ENCODE results near the gene GRIK1. TPM values are rescaled to one million over a fixed set of nuclear protein-coding genes. Genes with fewer than 3 reads are reported as not detected.

GRIK1 gene
- total RNA-seq, 2 donors from 2014 or later, result 0.21 TPM; not detected in 1

DNA sequence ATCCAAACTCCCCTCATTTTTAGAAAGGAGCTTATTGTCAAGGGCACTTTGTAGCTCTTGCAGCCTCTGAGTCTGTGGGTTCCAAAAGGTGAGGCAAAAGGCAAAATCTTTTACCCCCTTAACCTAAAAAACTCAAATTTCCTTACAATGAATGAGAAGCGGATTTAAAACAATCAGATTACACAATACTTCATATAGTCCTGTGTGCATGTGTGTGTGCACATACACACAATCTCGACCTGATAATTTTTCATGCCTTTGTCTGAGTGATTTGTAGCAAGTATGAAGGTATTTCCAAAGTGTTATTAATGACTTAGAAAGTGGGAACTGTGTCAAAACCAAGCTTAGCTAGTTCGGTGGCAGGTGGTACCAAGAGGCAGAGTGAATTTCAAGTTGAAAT lies 42.9 kb downstream of the GRIK1 start:
- Histone ChIP-seq H3K4me3 (no peak overlapping the region), H3K9me3 (no peaks in the 10 kb centered on the region), H3K27ac (no peak overlapping the region), H3K27me3 (replicated peaks; ENCODE audit: insufficient read depth) (no peaks in the 10 kb centered on the region), H3K36me3 (no peaks in the 10 kb centered on the region), H3K4me1 (ENCODE audit: control insufficient read depth in 1 of 2, low read depth in 2 of 2) (no peaks in the 10 kb centered on the region)
- TF ChIP-seq, protein P1, sequence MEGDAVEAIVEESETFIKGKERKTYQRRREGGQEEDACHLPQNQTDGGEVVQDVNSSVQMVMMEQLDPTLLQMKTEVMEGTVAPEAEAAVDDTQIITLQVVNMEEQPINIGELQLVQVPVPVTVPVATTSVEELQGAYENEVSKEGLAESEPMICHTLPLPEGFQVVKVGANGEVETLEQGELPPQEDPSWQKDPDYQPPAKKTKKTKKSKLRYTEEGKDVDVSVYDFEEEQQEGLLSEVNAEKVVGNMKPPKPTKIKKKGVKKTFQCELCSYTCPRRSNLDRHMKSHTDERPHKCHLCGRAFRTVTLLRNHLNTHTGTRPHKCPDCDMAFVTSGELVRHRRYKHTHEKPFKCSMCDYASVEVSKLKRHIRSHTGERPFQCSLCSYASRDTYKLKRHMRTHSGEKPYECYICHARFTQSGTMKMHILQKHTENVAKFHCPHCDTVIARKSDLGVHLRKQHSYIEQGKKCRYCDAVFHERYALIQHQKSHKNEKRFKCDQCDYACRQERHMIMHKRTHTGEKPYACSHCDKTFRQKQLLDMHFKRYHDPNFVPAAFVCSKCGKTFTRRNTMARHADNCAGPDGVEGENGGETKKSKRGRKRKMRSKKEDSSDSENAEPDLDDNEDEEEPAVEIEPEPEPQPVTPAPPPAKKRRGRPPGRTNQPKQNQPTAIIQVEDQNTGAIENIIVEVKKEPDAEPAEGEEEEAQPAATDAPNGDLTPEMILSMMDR (IDR thresholded peaks at IDR 0.05), result no peak
- no peak for ATAC-seq (ENCODE audit: insufficient number of reproducible peaks, low FRiP score, low read depth)
- DNase-seq (ENCODE audit: low spot score), result no peak

DNA sequence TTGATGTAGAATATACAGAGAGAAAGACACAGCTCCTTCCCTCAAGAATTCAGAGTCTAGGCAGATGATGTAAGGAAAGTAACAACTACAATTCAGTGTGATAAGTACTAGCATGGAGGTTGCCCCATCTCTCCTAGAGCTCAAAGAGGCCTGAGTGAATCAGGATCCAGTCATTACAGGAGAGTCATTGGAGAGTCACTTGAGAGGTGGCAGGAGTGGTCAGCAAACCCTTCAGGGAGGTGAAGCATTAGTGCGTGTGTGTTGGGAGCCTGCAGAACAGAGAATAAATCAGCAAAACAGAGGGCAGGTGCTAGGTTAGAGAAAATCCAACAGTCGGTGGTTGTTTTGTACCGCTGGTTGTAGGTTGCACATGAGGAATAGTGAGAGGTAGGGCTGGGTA lies 46.1 kb downstream of the GRIK1 start:
- Histone ChIP-seq H3K9me3 (no peaks in the 10 kb centered on the region), H3K27me3 (replicated peaks; ENCODE audit: insufficient read depth) (no peaks in the 10 kb centered on the region), H3K27ac (no peak overlapping the region), H3K4me1 (ENCODE audit: control insufficient read depth in 1 of 2, low read depth in 2 of 2) (no peaks in the 10 kb centered on the region), H3K36me3 (no peaks in the 10 kb centered on the region), H3K4me3 (no peak overlapping the region)
- TF ChIP-seq, protein P1 (IDR thresholded peaks at IDR 0.05), result no peak
- no peak for DNase-seq (ENCODE audit: low spot score)
- no peak for ATAC-seq (ENCODE audit: insufficient number of reproducible peaks, low FRiP score, low read depth)

DNA sequence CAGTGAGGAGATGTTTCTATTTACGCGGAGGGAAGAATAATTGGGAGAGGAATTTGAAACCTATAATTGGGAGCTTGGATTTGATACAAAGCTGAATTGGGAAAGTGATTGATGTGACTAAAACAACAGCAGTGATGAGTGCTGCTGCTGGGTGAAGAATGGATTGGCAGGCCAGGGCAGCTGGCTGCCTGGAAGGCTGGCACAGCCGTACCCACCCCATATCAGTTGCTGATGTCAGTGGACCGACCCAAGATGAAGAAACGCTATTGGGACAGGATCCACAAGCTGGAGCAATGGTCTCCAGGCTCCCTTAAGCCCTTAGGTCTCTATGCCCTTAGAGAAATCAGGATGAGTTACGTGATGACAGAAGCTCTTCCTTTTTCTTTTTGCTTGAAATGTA lies 47.4 kb downstream of the GRIK1 start:
- no peaks in the 10 kb centered on the region for H3K9me3 ChIP-seq
- H3K27ac ChIP-seq, result no peak overlapping the region
- no peaks in the 10 kb centered on the region for H3K27me3 ChIP-seq (replicated peaks; ENCODE audit: insufficient read depth)
- TF ChIP-seq, protein P1 (IDR thresholded peaks at IDR 0.05), result no peak
- no peak for ATAC-seq (ENCODE audit: insufficient number of reproducible peaks, low FRiP score, low read depth)
- no peak for DNase-seq (ENCODE audit: low spot score)
- no peaks in the 10 kb centered on the region for H3K4me1 ChIP-seq (ENCODE audit: control insufficient read depth in 1 of 2, low read depth in 2 of 2)
- H3K36me3 ChIP-seq, result no peaks in the 10 kb centered on the region
- no peak overlapping the region for H3K4me3 ChIP-seq

DNA sequence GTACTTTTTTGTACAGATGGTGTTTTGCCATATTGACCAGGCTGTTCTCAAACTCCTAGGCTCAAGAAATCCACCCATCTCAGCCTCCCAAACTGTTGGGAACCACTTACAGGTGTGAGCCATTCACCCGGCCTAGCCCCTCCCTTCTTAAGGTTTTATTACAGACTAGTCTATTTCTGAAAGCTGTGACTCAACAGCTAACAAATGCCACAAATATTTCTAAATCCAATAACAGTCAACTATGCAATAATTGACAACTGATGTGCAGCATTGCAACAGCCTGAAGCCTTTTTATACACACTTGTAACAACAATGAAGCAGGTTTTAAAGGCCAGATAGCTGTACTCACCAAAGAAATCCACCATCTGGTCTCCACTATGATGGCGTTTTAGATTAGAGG lies 51.4 kb downstream of the GRIK1 start:
- no peaks in the 10 kb centered on the region for H3K27me3 ChIP-seq (replicated peaks; ENCODE audit: insufficient read depth)
- no peak overlapping the region for H3K27ac ChIP-seq
- DNase-seq (ENCODE audit: low spot score), result no peak
- no peaks in the 10 kb centered on the region for H3K9me3 ChIP-seq
- H3K4me3 ChIP-seq, result no peak overlapping the region
- TF ChIP-seq, protein P1 (IDR thresholded peaks at IDR 0.05), result no peak
- no peaks in the 10 kb centered on the region for H3K36me3 ChIP-seq
- H3K4me1 ChIP-seq (ENCODE audit: control insufficient read depth in 1 of 2, low read depth in 2 of 2), result no peaks in the 10 kb centered on the region
- ATAC-seq (ENCODE audit: insufficient number of reproducible peaks, low FRiP score, low read depth), result no peak

DNA sequence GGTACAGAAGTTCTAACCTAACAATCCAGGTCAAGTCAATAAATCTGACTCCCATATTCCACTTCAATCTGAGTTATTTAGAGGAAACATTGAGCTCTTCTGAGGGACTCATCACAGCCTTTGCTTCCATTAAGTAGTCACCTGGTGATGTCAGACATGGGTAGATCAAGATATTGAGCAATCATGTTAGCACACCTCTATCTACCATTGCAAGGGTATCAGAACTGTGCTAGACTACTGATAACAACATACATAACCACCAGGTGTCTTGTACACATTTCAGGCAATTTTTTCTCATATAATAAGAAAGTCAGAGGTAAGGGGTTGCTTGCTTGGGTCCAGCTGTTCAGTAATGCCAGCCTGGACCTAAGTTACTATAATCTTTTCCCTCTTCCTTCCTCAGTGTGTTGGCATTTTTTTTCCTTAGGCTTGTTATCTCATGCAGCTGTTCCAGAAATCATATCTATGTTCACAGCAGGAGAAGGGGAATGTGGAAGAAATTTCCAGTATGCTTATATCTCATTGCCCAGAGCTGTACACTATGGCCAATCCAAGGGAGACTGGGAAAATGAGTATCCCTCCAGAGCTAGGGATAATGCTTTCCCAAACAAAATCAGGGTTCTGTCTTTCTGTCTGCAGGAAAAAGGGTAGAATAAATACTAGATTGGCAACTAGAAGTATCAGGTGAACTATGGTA lies 52.3 kb downstream of the GRIK1 start:
- Histone ChIP-seq H3K27me3 (replicated peaks; ENCODE audit: insufficient read depth) (no peaks in the 10 kb centered on the region), H3K4me1 (ENCODE audit: control insufficient read depth in 1 of 2, low read depth in 2 of 2) (no peaks in the 10 kb centered on the region), H3K27ac (no peak overlapping the region), H3K9me3 (no peaks in the 10 kb centered on the region), H3K36me3 (no peaks in the 10 kb centered on the region), H3K4me3 (no peak overlapping the region)
- TF ChIP-seq, protein P1 (IDR thresholded peaks at IDR 0.05), result no peak
- ATAC-seq (ENCODE audit: insufficient number of reproducible peaks, low FRiP score, low read depth) (no peak), DNase-seq (ENCODE audit: low spot score) (no peak)

All from thoracic aorta (tissue), 2 donors.